ENCODE data around the gene RAP1A.

DNA sequence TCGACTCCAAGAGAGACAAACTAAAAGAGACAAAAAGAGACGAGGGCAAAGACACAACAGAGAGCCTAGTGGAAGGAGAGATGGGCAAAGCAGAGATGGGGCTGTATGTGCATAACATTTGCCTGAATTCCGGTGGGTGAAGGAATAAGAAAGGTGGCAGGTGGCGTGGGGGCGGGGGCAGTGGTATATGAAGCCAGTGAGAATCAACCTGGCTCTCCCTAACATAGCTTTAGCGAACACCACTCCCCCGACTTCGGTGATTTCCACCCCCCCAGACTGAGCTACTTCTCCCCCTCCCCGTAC lies 118.5 kb downstream of the RAP1A start:
- TF ChIP-seq, protein P1, sequence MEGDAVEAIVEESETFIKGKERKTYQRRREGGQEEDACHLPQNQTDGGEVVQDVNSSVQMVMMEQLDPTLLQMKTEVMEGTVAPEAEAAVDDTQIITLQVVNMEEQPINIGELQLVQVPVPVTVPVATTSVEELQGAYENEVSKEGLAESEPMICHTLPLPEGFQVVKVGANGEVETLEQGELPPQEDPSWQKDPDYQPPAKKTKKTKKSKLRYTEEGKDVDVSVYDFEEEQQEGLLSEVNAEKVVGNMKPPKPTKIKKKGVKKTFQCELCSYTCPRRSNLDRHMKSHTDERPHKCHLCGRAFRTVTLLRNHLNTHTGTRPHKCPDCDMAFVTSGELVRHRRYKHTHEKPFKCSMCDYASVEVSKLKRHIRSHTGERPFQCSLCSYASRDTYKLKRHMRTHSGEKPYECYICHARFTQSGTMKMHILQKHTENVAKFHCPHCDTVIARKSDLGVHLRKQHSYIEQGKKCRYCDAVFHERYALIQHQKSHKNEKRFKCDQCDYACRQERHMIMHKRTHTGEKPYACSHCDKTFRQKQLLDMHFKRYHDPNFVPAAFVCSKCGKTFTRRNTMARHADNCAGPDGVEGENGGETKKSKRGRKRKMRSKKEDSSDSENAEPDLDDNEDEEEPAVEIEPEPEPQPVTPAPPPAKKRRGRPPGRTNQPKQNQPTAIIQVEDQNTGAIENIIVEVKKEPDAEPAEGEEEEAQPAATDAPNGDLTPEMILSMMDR (conservative IDR thresholded peaks at IDR 0.05; ENCODE audit: low read depth, low read length) = no peak
- TF ChIP-seq EZH2 (IDR thresholded peaks at IDR 0.05; ENCODE audit: low read length, unreplicated experiment) = no peak

Data from PC-3 (cell line).